HG02571 (cell line): Measurements from ENCODE around the gene DDX19B.
"Not testable (repeated sequence)": the region's sequence is repeated elsewhere in the genome, so short reads cannot be mapped to it uniquely, and the experiment has no call there.

Source experiments
- ATAC-seq: cut with Tn5 transposase; IDR thresholded peaks from one replicate; pipeline ENCODE4 v1.9.1; 2021; ENCODE audit warnings: mild to moderate bottlenecking, moderate library complexity; ENCODE audit not compliant: unreplicated experiment

DDX19B gene

GRCh38 chr16:70287304-70287971 lies 11.5 kb upstream of the DDX19B start:
- not testable (repeated sequence) for ATAC-seq

- ATAC-seq = peak; percentile 97
Measured at GRCh38 chr16:70289229-70290094, 9.5 kb upstream of the DDX19B start, which contains the start of gene AARS1. Gene AARS1, minus strand, starts transcription at chr16:70289506. Its CDS starts 6,743 bp downstream, at chr16:70282763.

GRCh38 chr16:70290949-70291519 lies 8.0 kb upstream of the DDX19B start:
- no peak for ATAC-seq

GRCh38 chr16:70292148-70292547 lies 6.8 kb upstream of the DDX19B start:
- not testable (repeated sequence) for ATAC-seq

GRCh38 chr16:70294385-70295025 lies 4.5 kb upstream of the DDX19B start:
- ATAC-seq = no peak

GRCh38 chr16:70295634-70296033 lies 3.4 kb upstream of the DDX19B start:
- ATAC-seq = no peak

GRCh38 chr16:70301121-70301520 lies 2.1 kb downstream of the DDX19B start:
- no peak for ATAC-seq

GRCh38 chr16:70302745-70303144 lies 3.8 kb downstream of the DDX19B start:
- ATAC-seq = no peak

- no peak for ATAC-seq
Measured at GRCh38 chr16:70304892-70305448, 6.0 kb downstream of the DDX19B start.

- ATAC-seq = no peak
Measured at GRCh38 chr16:70306880-70307279, 7.9 kb downstream of the DDX19B start.

GRCh38 chr16:70307726-70308125 lies 8.7 kb downstream of the DDX19B start:
- not testable (repeated sequence) for ATAC-seq

- no peak for ATAC-seq
Measured at GRCh38 chr16:70320121-70320520, 21.1 kb downstream of the DDX19B start.

- ATAC-seq = no peak
Measured at GRCh38 chr16:70324998-70325747, 26.2 kb downstream of the DDX19B start.

GRCh38 chr16:70331091-70331490 lies 32.1 kb downstream of the DDX19B start:
- no peak for ATAC-seq

GRCh38 chr16:70331588-70332358 lies 32.8 kb downstream of the DDX19B start:
- ATAC-seq = no peak

- not testable (repeated sequence) for ATAC-seq
Measured at GRCh38 chr16:70332728-70333127, 33.7 kb downstream of the DDX19B start.

- ATAC-seq = no peak
Measured at GRCh38 chr16:70337814-70338213, 38.8 kb downstream of the DDX19B start.

- no peak for ATAC-seq
Measured at GRCh38 chr16:70341600-70341999, 42.6 kb downstream of the DDX19B start.

- no peak for ATAC-seq
Measured at GRCh38 chr16:70342016-70342415, 43.0 kb downstream of the DDX19B start.
